Esophagus (tissue), 2 donors: ENCODE measurements around the gene SIX5. TPM values are rescaled to one million over a fixed set of nuclear protein-coding genes. Genes with fewer than 3 reads are reported as not detected.

ENCODE experiments used
- H3K27ac ChIP-seq, 2 donors: one replicate each; pipeline ENCODE4 v1.5.1; 2013; ENCODE audit warnings: low read depth in 2 of 2, mild to moderate bottlenecking in 2 of 2, inconsistent platforms in 1 of 2, low read length in 1 of 2, moderate library complexity in 1 of 2
- H3K27me3 ChIP-seq, 2 donors: one replicate each; pipeline ENCODE4 v1.6.1; 2013; ENCODE audit warnings: low read length in 2 of 2, control low read depth in 1 of 2, mild to moderate bottlenecking in 1 of 2; ENCODE audit not compliant: insufficient read depth in 2 of 2, control insufficient read depth in 1 of 2
- H3K36me3 ChIP-seq, 2 donors: one replicate each; pipeline ENCODE4 v1.6.1; 2013; ENCODE audit warnings: low read length in 1 of 2; ENCODE audit not compliant: control insufficient read depth in 2 of 2, insufficient read depth in 2 of 2
- H3K4me1 ChIP-seq, 2 donors: one replicate each; pipeline ENCODE4 v1.6.1; 2013; ENCODE audit warnings: low read length in 1 of 2; ENCODE audit not compliant: control insufficient read depth in 2 of 2, insufficient read depth in 2 of 2
- H3K4me3 ChIP-seq, 2 donors: one replicate each; pipeline ENCODE4 v1.5.1; 2013; ENCODE audit warnings: low read length in 2 of 2, mild to moderate bottlenecking in 2 of 2, low read depth in 1 of 2, moderate library complexity in 1 of 2
- H3K9me3 ChIP-seq, 2 donors: one replicate each; pipeline ENCODE4 v1.6.1; 2013; ENCODE audit warnings: mild to moderate bottlenecking in 2 of 2, low read depth in 1 of 2, low read length in 1 of 2, moderate library complexity in 1 of 2; ENCODE audit not compliant: control insufficient read depth in 2 of 2, insufficient read depth in 1 of 2
- WGBS, 2 donors: extraction: QIAGEN DNeasy Blood & Tissue Kit; methylation state at CpG; one replicate each; pipeline ENCODE4 v1.1.7; 2013; 5-methylcytosine and 5-hydroxymethylcytosine counted together
- polyA plus RNA-seq, 2 donors: library from polyadenylated mRNA; stranded (reverse); fragments of 200-250 nt; gene quantifications; one replicate each; pipeline ENCODE4 v1.2.3, GENCODE V29; 2013
- donor health status: healthy with polysubstance abuse.
- donor health status: Bipolar disorder and iron deficiency.

Gene SIX5
- polyA plus RNA-seq: 1 to 10 TPM; 8.2 to 9.8 TPM

GRCh38 chr19:45768984-45769782 lies at the start of gene SIX5:
Gene SIX5, minus strand, starts transcription at chr19:45769252. Its CDS starts 408 bp downstream, at chr19:45768844.
- Histone ChIP-seq H3K9me3 (no peaks in the 10 kb centered on the region), H3K27me3 (no peaks in the 10 kb centered on the region), H3K36me3 (peaks cover 0 to 17% of the 10 kb centered on the region in 2 donors), H3K4me3 (peak within 1 kb of the TSS; percentile 64 to 76), H3K27ac (peak within 1 kb of the TSS; percentile 96 to 98), H3K4me1 (peaks cover 5 to 10% of the 10 kb centered on the region in 2 donors)
- WGBS, 2 donors: 0 to 1% methylated on average over 51 to 70 of the region's 70 CpGs

- 65 to 80% methylated on average over 19 of the region's 19 CpGs for WGBS, 2 donors
- no peaks in the 10 kb centered on the region for H3K27me3 ChIP-seq
- no peak overlapping the region for H3K27ac ChIP-seq
- peaks cover 5 to 13% of the 10 kb centered on the region in 2 donors for H3K36me3 ChIP-seq
- no peaks in the 10 kb centered on the region for H3K9me3 ChIP-seq
- no peak overlapping the region for H3K4me3 ChIP-seq
- H3K4me1 ChIP-seq: peaks cover 0 to 3% of the 10 kb centered on the region in 2 donors
Measured at GRCh38 chr19:45817725-45818301, 48.8 kb upstream of the SIX5 start.

GRCh38 chr19:45817010-45817724 lies 48.1 kb upstream of the SIX5 start:
- 16 to 20% methylated on average over 24 of the region's 24 CpGs for WGBS, 2 donors
- no peaks in the 10 kb centered on the region for H3K9me3 ChIP-seq
- no peak overlapping the region for H3K27ac ChIP-seq
- no peaks in the 10 kb centered on the region for H3K27me3 ChIP-seq
- H3K36me3 ChIP-seq: peaks cover 5 to 7% of the 10 kb centered on the region in 2 donors
- peaks cover 0 to 3% of the 10 kb centered on the region in 2 donors for H3K4me1 ChIP-seq
- H3K4me3 ChIP-seq: no peak overlapping the region

- 74 to 75% methylated on average over 15 to 18 of the region's 18 CpGs for WGBS, 2 donors
- H3K4me3 ChIP-seq: no peak overlapping the region
- peaks cover 4 to 5% of the 10 kb centered on the region in 2 donors for H3K36me3 ChIP-seq
- H3K27ac ChIP-seq: no peak overlapping the region
- no peaks in the 10 kb centered on the region for H3K27me3 ChIP-seq
- H3K9me3 ChIP-seq: no peaks in the 10 kb centered on the region
- H3K4me1 ChIP-seq: peaks cover 0 to 3% of the 10 kb centered on the region in 2 donors
Measured at GRCh38 chr19:45816236-45817009, 47.4 kb upstream of the SIX5 start.

- WGBS, 2 donors: 37 to 49% methylated on average over 42 to 44 of the region's 44 CpGs
- no peak overlapping the region for H3K4me3 ChIP-seq
- H3K27ac ChIP-seq: no peak overlapping the region
- no peaks in the 10 kb centered on the region for H3K27me3 ChIP-seq
- peaks cover 0 to 4% of the 10 kb centered on the region in 2 donors for H3K4me1 ChIP-seq
- peaks cover 2% of the 10 kb centered on the region in 2 donors for H3K36me3 ChIP-seq
- H3K9me3 ChIP-seq: no peaks in the 10 kb centered on the region
Measured at GRCh38 chr19:45815481-45816216, 46.6 kb upstream of the SIX5 start.

GRCh38 chr19:45814851-45815480 lies 45.9 kb upstream of the SIX5 start, which contains the start of gene RSPH6A:
Gene RSPH6A, minus strand, starts transcription at chr19:45815308. Its CDS starts 132 bp downstream, at chr19:45815176.
- H3K4me3 ChIP-seq: no peak within 1 kb of the TSS
- WGBS, 2 donors: 49 to 55% methylated on average over 39 to 40 of the region's 40 CpGs
- H3K27me3 ChIP-seq: no peaks in the 10 kb centered on the region
- no peaks in the 10 kb centered on the region for H3K36me3 ChIP-seq
- no peak within 1 kb of the TSS for H3K27ac ChIP-seq
- H3K4me1 ChIP-seq: peaks cover 0 to 8% of the 10 kb centered on the region in 2 donors
- H3K9me3 ChIP-seq: no peaks in the 10 kb centered on the region

- 65 to 76% methylated on average over 12 of the region's 12 CpGs for WGBS, 2 donors
- Histone ChIP-seq H3K27ac (no peak overlapping the region), H3K4me1 (peaks cover 2 to 11% of the 10 kb centered on the region in 2 donors), H3K36me3 (no peaks in the 10 kb centered on the region), H3K27me3 (no peaks in the 10 kb centered on the region), H3K4me3 (no peak overlapping the region), H3K9me3 (no peaks in the 10 kb centered on the region)
Measured at GRCh38 chr19:45814166-45814780, 45.2 kb upstream of the SIX5 start.

- no peaks in the 10 kb centered on the region for H3K36me3 ChIP-seq
- H3K9me3 ChIP-seq: no peaks in the 10 kb centered on the region
- H3K27me3 ChIP-seq: no peaks in the 10 kb centered on the region
- 55 to 61% methylated on average over 6 of the region's 6 CpGs for WGBS, 2 donors
- peaks cover 2 to 11% of the 10 kb centered on the region in 2 donors for H3K4me1 ChIP-seq
- H3K27ac ChIP-seq: peak overlapping the region; percentile 61 to 77
- no peak overlapping the region for H3K4me3 ChIP-seq
Measured at GRCh38 chr19:45812297-45812696, 43.2 kb upstream of the SIX5 start.
